ENCODE measurements around the gene OR13F1.

OR13F1 gene

DNA sequence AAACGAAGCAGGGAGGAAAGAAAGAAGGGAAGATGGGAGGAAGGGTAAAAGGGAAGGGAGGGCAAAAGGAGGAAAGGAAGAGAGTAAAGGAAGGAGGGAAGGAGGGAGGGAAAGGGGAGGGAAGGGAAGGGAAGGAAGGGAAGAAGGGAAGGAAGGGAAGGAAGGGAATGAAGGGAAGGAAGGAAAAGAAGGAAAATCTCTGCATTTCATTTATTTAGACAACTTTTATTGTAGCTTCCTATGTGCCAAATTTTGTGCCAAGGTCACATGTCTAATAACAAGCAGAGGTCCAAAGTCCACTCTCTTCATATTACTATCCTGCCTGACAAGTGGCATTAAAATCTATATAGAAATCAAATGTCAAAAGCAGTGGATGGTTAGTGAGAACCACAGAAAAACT is 35.2 kb downstream of the OR13F1 start:
- ChIA-PET CTCF (interaction anchor here (0.9 to 1.5 kb wide), 2 partner anchors 8 to 9 kb away, joined by 3 read pairs; no protein-coding TSS in a partner anchor), POLR2A (no interaction called here)
- TF ChIP-seq, protein P1, sequence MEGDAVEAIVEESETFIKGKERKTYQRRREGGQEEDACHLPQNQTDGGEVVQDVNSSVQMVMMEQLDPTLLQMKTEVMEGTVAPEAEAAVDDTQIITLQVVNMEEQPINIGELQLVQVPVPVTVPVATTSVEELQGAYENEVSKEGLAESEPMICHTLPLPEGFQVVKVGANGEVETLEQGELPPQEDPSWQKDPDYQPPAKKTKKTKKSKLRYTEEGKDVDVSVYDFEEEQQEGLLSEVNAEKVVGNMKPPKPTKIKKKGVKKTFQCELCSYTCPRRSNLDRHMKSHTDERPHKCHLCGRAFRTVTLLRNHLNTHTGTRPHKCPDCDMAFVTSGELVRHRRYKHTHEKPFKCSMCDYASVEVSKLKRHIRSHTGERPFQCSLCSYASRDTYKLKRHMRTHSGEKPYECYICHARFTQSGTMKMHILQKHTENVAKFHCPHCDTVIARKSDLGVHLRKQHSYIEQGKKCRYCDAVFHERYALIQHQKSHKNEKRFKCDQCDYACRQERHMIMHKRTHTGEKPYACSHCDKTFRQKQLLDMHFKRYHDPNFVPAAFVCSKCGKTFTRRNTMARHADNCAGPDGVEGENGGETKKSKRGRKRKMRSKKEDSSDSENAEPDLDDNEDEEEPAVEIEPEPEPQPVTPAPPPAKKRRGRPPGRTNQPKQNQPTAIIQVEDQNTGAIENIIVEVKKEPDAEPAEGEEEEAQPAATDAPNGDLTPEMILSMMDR (IDR thresholded peaks at IDR 0.05; ENCODE audit: control extremely low read depth, extremely low read depth, low read depth, missing control alignments) = no peak
- DNase-seq (ENCODE audit: extremely low spot score) = no peak

DNA sequence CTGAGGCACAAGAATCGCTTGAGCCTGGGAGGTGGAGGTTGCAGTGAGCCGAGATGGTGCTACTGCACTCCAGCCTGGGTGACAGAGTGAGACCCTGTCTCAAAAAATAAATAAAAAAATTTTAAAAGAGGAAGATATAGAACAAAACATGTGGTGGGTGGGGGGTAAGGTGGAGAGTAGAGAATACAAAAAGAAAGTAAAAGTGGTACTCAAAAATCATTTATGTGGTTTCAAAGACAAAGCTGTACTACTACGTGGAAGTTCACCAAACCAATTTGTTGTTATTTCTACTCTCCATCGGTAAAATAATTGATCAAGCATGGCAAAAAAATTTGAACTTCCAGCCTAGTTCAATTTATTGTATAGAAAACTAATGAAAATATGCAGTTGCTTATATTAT is 40.6 kb downstream of the OR13F1 start:
- ChIA-PET POLR2A (no interaction called here), CTCF (interaction anchor here (0.8 to 1.4 kb wide), 2 partner anchors 9 to 17 kb away, joined by 3 read pairs; no protein-coding TSS in a partner anchor)
- DNase-seq (ENCODE audit: extremely low spot score) = no peak
- TF ChIP-seq, protein P1 (IDR thresholded peaks at IDR 0.05; ENCODE audit: control extremely low read depth, extremely low read depth, low read depth, missing control alignments) = no peak

DNA sequence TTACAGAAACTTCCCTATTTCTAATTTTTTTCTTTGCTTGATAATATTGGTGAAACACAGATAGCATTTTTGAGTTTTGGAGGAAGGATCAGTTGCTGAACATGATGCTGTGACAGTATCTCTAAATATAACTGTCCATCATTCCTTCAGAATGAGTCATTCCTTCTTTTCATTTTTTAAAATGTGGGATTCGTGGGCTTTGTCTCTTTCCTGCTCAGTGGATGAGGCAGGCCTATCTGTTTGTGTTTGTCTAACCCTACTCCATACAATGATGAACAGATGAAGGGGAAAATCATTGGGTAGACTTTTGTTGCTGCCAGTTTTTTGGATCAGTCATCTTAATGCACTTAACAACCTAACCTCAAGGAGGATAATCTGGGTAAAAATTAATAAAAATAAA is 49.2 kb downstream of the OR13F1 start:
- DNase-seq (ENCODE audit: extremely low spot score) = no peak
- TF ChIP-seq, protein P1 (IDR thresholded peaks at IDR 0.05; ENCODE audit: control extremely low read depth, extremely low read depth, low read depth, missing control alignments) = no peak
- ChIA-PET POLR2A (no interaction called here), CTCF (no interaction called here)

All from GM10248 (cell line).